H9 (cell line): ENCODE results near the gene KCNN3. TPM values are rescaled to one million over a fixed set of nuclear protein-coding genes. Genes with fewer than 3 reads are reported as not detected.

ENCODE experiments used
- DNase-seq: peaks from one replicate; pipeline ENCODE4 v3.0.0-alpha.2; 2017
- H2AFZ ChIP-seq: one replicate; pipeline ENCODE4 v1.6.1; 2013; ENCODE audit warnings: mild to moderate bottlenecking, low read length, control low read depth, moderate library complexity
- H2AK5ac ChIP-seq: 2 replicates; pipeline ENCODE4 v1.6.1; 2013; ENCODE audit warnings: low read length, control low read depth, mixed read lengths; ENCODE audit not compliant: insufficient read length
- H2BK120ac ChIP-seq: one replicate; pipeline ENCODE4 v1.6.1; 2013; ENCODE audit warnings: low read depth, mild to moderate bottlenecking, low read length, control low read depth, inconsistent platforms; ENCODE audit not compliant: poor library complexity, severe bottlenecking
- H2BK12ac ChIP-seq: 2 replicates; pipeline ENCODE4 v1.6.1; 2013; ENCODE audit warnings: low read length, control low read depth, mixed read lengths, low read depth; ENCODE audit not compliant: insufficient read length
- H2BK15ac ChIP-seq: 2 replicates; pipeline ENCODE4 v1.6.1; 2013; ENCODE audit warnings: low read depth, low read length, control low read depth
- H2BK20ac ChIP-seq: one replicate; pipeline ENCODE4 v1.6.1; 2013; ENCODE audit warnings: low read depth, mild to moderate bottlenecking, low read length, control low read depth, inconsistent platforms; ENCODE audit not compliant: poor library complexity, severe bottlenecking
- H2BK5ac ChIP-seq: 2 replicates; pipeline ENCODE4 v1.6.1; 2013; ENCODE audit warnings: low read length, control low read depth, mixed read lengths; ENCODE audit not compliant: insufficient read length
- H3K14ac ChIP-seq: 2 replicates; pipeline ENCODE4 v1.6.1; 2013; ENCODE audit warnings: low read length, control low read depth; ENCODE audit not compliant: insufficient read depth
- H3K18ac ChIP-seq: 2 replicates; pipeline ENCODE4 v1.6.1; 2013; ENCODE audit warnings: low read depth, mild to moderate bottlenecking, mixed read lengths, low read length, control low read depth; ENCODE audit not compliant: insufficient read length
- H3K23ac ChIP-seq: 2 replicates; pipeline ENCODE4 v1.6.1; 2013; ENCODE audit warnings: low read length, control low read depth, mixed read lengths, low read depth; ENCODE audit not compliant: insufficient read length
- H3K23me2 ChIP-seq: 2 replicates; pipeline ENCODE4 v1.6.1; 2013; ENCODE audit warnings: low read depth, mild to moderate bottlenecking, mixed read lengths, low read length, control low read depth; ENCODE audit not compliant: insufficient read length, poor library complexity, severe bottlenecking
- H3K27ac ChIP-seq: 2 replicates; pipeline ENCODE4 v1.5.1; 2013; ENCODE audit warnings: low read length, control low read depth, mixed read lengths, low read depth; ENCODE audit not compliant: insufficient read length
- H3K27me3 ChIP-seq: 2 replicates; pipeline ENCODE4 v1.6.1; 2013; ENCODE audit warnings: low read length, control low read depth, inconsistent platforms; ENCODE audit not compliant: insufficient read depth
- H3K4ac ChIP-seq: 2 replicates; pipeline ENCODE4 v1.6.1; 2013; ENCODE audit warnings: low read depth, mild to moderate bottlenecking, control low read depth, inconsistent platforms, low read length, moderate library complexity
- H3K4me1 ChIP-seq: 2 replicates; pipeline ENCODE4 v1.6.1; 2013; ENCODE audit warnings: low read length, control low read depth, inconsistent platforms; ENCODE audit not compliant: insufficient read depth
- H3K4me2 ChIP-seq: 2 replicates; pipeline ENCODE4 v1.6.1; 2013; ENCODE audit warnings: low read length, control low read depth, mixed read lengths; ENCODE audit not compliant: insufficient read length, insufficient read depth
- H3K56ac ChIP-seq: 2 replicates; pipeline ENCODE4 v1.6.1; 2013; ENCODE audit warnings: low read depth, mild to moderate bottlenecking, mixed read lengths, low read length, control low read depth; ENCODE audit not compliant: insufficient read length
- H3K79me1 ChIP-seq: 2 replicates; pipeline ENCODE4 v1.6.1; 2013; ENCODE audit warnings: low read depth, mild to moderate bottlenecking, moderate library complexity, low read length, control low read depth, inconsistent platforms; ENCODE audit not compliant: insufficient read depth, poor library complexity, severe bottlenecking
- H3K79me2 ChIP-seq: 2 replicates; pipeline ENCODE4 v1.6.1; 2013; ENCODE audit warnings: low read length, control low read depth, inconsistent platforms; ENCODE audit not compliant: insufficient read depth
- H3K9ac ChIP-seq: 2 replicates; pipeline ENCODE4 v1.6.1; 2013; ENCODE audit warnings: low read length, control low read depth, mixed read lengths; ENCODE audit not compliant: insufficient read length; ENCODE audit errors: extremely low read depth
- H3K9me3 ChIP-seq: one replicate; pipeline ENCODE4 v1.6.1; 2013; ENCODE audit warnings: low read depth, low read length, inconsistent platforms; ENCODE audit not compliant: control insufficient read depth
- H3T11ph ChIP-seq: one replicate; pipeline ENCODE4 v1.6.1; 2013; ENCODE audit warnings: mild to moderate bottlenecking, low read length, control low read depth, inconsistent platforms
- H4K20me1 ChIP-seq: one replicate; pipeline ENCODE4 v1.6.1; 2013; ENCODE audit not compliant: control insufficient read depth, insufficient read length, insufficient read depth
- H4K5ac ChIP-seq: 2 replicates; pipeline ENCODE4 v1.6.1; 2013; ENCODE audit warnings: low read depth, mild to moderate bottlenecking, mixed read lengths, low read length, control low read depth; ENCODE audit not compliant: insufficient read length
- H4K8ac ChIP-seq: replicated peaks from 2 replicates; pipeline ENCODE4 v1.6.1; 2013; ENCODE audit warnings: low read length, control low read depth, mixed read lengths, low read depth; ENCODE audit not compliant: insufficient read length
- H4K91ac ChIP-seq: 2 replicates; pipeline ENCODE4 v1.6.1; 2013; ENCODE audit warnings: low read depth, mild to moderate bottlenecking, moderate library complexity, mixed read lengths, low read length, control low read depth; ENCODE audit not compliant: insufficient read length
- H3K27ac Mint-ChIP-seq, 3 experiments: 2 replicates in 2 of 3; 3 replicates in 1 of 3; pipeline ENCODE4 v1.8.0; 2020 to 2021; ENCODE audit warnings: mixed read lengths in 3 of 3, mild to moderate bottlenecking in 1 of 3, moderate library complexity in 1 of 3
- H3K27me3 Mint-ChIP-seq: 2 replicates; pipeline ENCODE4 v1.8.0; 2021; ENCODE audit warnings: low read depth, mild to moderate bottlenecking, moderate library complexity, mixed read lengths
- H3K36me3 Mint-ChIP-seq, 3 experiments: 2 replicates in 2 of 3; 3 replicates in 1 of 3; pipeline ENCODE4 v1.8.0; 2020 to 2021; ENCODE audit warnings: low read depth in 3 of 3, mixed read lengths in 3 of 3; ENCODE audit not compliant: insufficient read depth in 1 of 3
- H3K4me1 Mint-ChIP-seq, 2 experiments: 2 replicates each; pipeline ENCODE4 v1.8.0; 2020; ENCODE audit warnings: mixed read lengths in 2 of 2
- H3K4me3 Mint-ChIP-seq, 2 experiments: 2 replicates in 1 of 2; 3 replicates in 1 of 2; pipeline ENCODE4 v1.8.0; 2020 to 2021; ENCODE audit warnings: mild to moderate bottlenecking in 2 of 2, mixed read lengths in 2 of 2, moderate library complexity in 1 of 2
- H3K9me3 Mint-ChIP-seq, 2 experiments: 2 replicates in 1 of 2; 3 replicates in 1 of 2; pipeline ENCODE4 v1.8.0; 2020; ENCODE audit warnings: mild to moderate bottlenecking in 2 of 2, mixed read lengths in 2 of 2, moderate library complexity in 1 of 2
- CTCF ChIP-seq: fragments of 200-600 bp; sonication (generic); conservative IDR thresholded peaks from 3 replicates; pipeline ENCODE4 v1.8.0; 2021; ENCODE audit warnings: antibody characterized with exemption, mild to moderate bottlenecking
- WGBS: extraction: QIAGEN DNeasy Blood & Tissue Kit; methylation state at CpG from one replicate; pipeline ENCODE4 v1.1.7; 2013; ENCODE audit warnings: missing lambda C conversion rate, low lambda C conversion rate, mixed read lengths; ENCODE audit not compliant: insufficient read length; ENCODE audit errors: extremely low coverage; 5-methylcytosine and 5-hydroxymethylcytosine counted together
- total RNA-seq: library from RNA; stranded (reverse); gene quantifications from 2 replicates; pipeline ENCODE4 v1.2.1, GENCODE V29; 2021

The KCNN3 gene
- total RNA-seq, 1 experiment from 2014 or later: 0.83 TPM

DNA sequence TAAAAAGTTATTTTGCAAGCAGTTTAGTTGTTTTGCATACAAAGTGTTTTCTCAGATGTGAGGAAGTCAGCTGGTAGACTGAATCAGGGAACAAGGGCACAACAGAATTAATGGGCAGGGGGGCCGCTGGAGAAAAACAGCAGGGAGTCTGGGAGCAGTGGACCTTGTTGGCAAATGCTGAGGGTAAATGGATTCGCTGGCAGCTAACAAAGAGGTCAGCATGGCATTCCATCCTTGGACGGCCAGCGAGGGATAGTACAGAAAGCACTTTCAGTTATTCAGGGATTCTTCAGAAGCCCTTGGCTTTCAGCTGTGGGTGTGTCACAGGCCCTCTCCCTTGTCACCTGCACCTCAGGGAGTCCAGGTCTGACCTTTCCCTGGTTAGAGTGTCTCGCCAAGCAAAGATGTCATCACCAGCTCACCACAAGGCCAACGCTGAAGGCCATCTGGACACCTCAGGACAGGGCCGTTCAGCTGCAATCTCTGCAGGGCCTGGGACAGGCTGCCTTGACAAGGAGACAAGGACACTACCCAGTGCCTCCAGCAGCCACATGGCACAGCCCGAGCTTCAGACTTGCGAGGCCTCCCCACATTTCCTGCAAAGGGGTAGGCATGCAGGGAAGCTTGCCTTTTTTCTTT, 90.4 kb downstream of the KCNN3 start:
- Mint-ChIP-seq H3K4me1 (peaks cover 1 to 18% of the 10 kb centered on the region in 2 experiments; a peak in 3 of 4 replicates), H3K4me3 (no peak overlapping the region), H3K27me3 (peaks cover 2% of the 10 kb centered on the region), H3K36me3 (peaks cover 0 to 4% (median 0%) of the 10 kb centered on the region in 3 experiments; a peak in 1 of 7 replicates), H3K27ac (no peak overlapping the region), H3K9me3 (peaks cover 0 to 3% of the 10 kb centered on the region in 2 experiments; a peak in 2 of 5 replicates)
- Histone ChIP-seq H3K23me2 (no peaks in the 10 kb centered on the region), H2AFZ (no peak overlapping the region), H2BK20ac (no peak overlapping the region), H3K4ac (no peak overlapping the region), H3K27ac (no peak overlapping the region), H3K9ac (no peak overlapping the region), H3K4me2 (no peak overlapping the region), H3K14ac (0 out of 2 replicates have a peak overlapping the region, but pooled peaks have one; percentile 56), H3K79me1 (no peaks in the 10 kb centered on the region), H3T11ph (no peak overlapping the region), H2BK15ac (no peak overlapping the region), H2BK120ac (no peak overlapping the region), H3K79me2 (no peaks in the 10 kb centered on the region), H2BK12ac (no peak overlapping the region), H4K8ac (no peak overlapping the region), H3K27me3 (no peaks in the 10 kb centered on the region), H3K23ac (no peak overlapping the region), H3K18ac (no peak overlapping the region), H3K4me1 (no peaks in the 10 kb centered on the region), H4K5ac (no peak overlapping the region), H3K9me3 (peaks cover 6% of the 10 kb centered on the region), H2BK5ac (no peak overlapping the region), H4K91ac (no peak overlapping the region), H2AK5ac (no peak overlapping the region), H4K20me1 (no peaks in the 10 kb centered on the region), H3K56ac (no peak overlapping the region)
- DNase-seq: no peak
- no peak for TF ChIP-seq CTCF
- no CpG with 5 or more reads among the region's 9 CpGs for WGBS
